IPS-18a (cell line): ENCODE results near the gene TCN2.
"Not testable (repeated sequence)": the region's sequence is repeated elsewhere in the genome, so short reads cannot be mapped to it uniquely, and the experiment has no call there.

ENCODE experiments used
- H3K27ac ChIP-seq: one replicate; pipeline ENCODE4 v1.5.1; 2013; ENCODE audit warnings: low read length
- H3K27me3 ChIP-seq: one replicate; pipeline ENCODE4 v1.6.1; 2013; ENCODE audit warnings: mild to moderate bottlenecking, low read length; ENCODE audit not compliant: control insufficient read depth, insufficient read depth
- H3K36me3 ChIP-seq: one replicate; pipeline ENCODE4 v1.6.1; 2013; ENCODE audit warnings: low read depth, low read length; ENCODE audit not compliant: control insufficient read depth
- H3K4me1 ChIP-seq: one replicate; pipeline ENCODE4 v1.6.1; 2013; ENCODE audit warnings: low read depth, low read length; ENCODE audit not compliant: control insufficient read depth
- H3K4me3 ChIP-seq: one replicate; pipeline ENCODE4 v1.5.1; 2013; ENCODE audit warnings: low read length
- H3K9ac ChIP-seq: one replicate; pipeline ENCODE4 v1.6.1; 2013; ENCODE audit warnings: mild to moderate bottlenecking, low read length, moderate library complexity
- H3K9me3 ChIP-seq: one replicate; pipeline ENCODE4 v1.6.1; 2013; ENCODE audit warnings: low read depth, low read length; ENCODE audit not compliant: control insufficient read depth

Gene TCN2

GRCh38 chr22:30582051-30582450 is 24.9 kb upstream of the TCN2 start:
- Histone ChIP-seq H3K27ac (no peak overlapping the region), H3K36me3 (peaks cover 91% of the 10 kb centered on the region), H3K27me3 (no peaks in the 10 kb centered on the region), H3K4me1 (no peaks in the 10 kb centered on the region), H3K9ac (no peak overlapping the region), H3K4me3 (no peak overlapping the region), H3K9me3 (no peaks in the 10 kb centered on the region)

GRCh38 chr22:30582788-30583545 is 24.0 kb upstream of the TCN2 start:
- H3K4me3 ChIP-seq: no peak overlapping the region
- H3K27me3 ChIP-seq: no peaks in the 10 kb centered on the region
- no peaks in the 10 kb centered on the region for H3K9me3 ChIP-seq
- H3K4me1 ChIP-seq: no peaks in the 10 kb centered on the region
- H3K27ac ChIP-seq: no peak overlapping the region
- peaks cover 91% of the 10 kb centered on the region for H3K36me3 ChIP-seq
- H3K9ac ChIP-seq: no peak overlapping the region

- H3K27me3 ChIP-seq: no peaks in the 10 kb centered on the region
- H3K4me1 ChIP-seq: no peaks in the 10 kb centered on the region
- H3K9me3 ChIP-seq: no peaks in the 10 kb centered on the region
- no peak overlapping the region for H3K27ac ChIP-seq
- no peak overlapping the region for H3K9ac ChIP-seq
- H3K4me3 ChIP-seq: no peak overlapping the region
- H3K36me3 ChIP-seq: peaks cover 90% of the 10 kb centered on the region
Measured at GRCh38 chr22:30584441-30584840, 22.5 kb upstream of the TCN2 start.

- Histone ChIP-seq H3K27ac (no peak overlapping the region), H3K4me1 (peaks cover 8% of the 10 kb centered on the region), H3K9ac (no peak overlapping the region), H3K4me3 (no peak overlapping the region), H3K27me3 (no peaks in the 10 kb centered on the region), H3K36me3 (peaks cover 70% of the 10 kb centered on the region), H3K9me3 (no peaks in the 10 kb centered on the region)
Measured at GRCh38 chr22:30586414-30586813, 20.6 kb upstream of the TCN2 start.

- peak overlapping the region; percentile 100 for H3K4me3 ChIP-seq
- peaks cover 31% of the 10 kb centered on the region for H3K36me3 ChIP-seq
- no peaks in the 10 kb centered on the region for H3K9me3 ChIP-seq
- peaks cover 16% of the 10 kb centered on the region for H3K27me3 ChIP-seq
- H3K27ac ChIP-seq: peak overlapping the region; percentile 100
- H3K9ac ChIP-seq: peak overlapping the region; percentile 99
- H3K4me1 ChIP-seq: peaks cover 8% of the 10 kb centered on the region
Measured at GRCh38 chr22:30591191-30591587, 15.8 kb upstream of the TCN2 start.

- peak within 1 kb of the TSS; percentile 99 for H3K9ac ChIP-seq
Measured at GRCh38 chr22:30591588-30592359, 15.2 kb upstream of the TCN2 start, which contains the start of gene PES1. Gene PES1 (minus strand): TSS chr22:30591910. CDS start chr22:30591833, 77 bp downstream.

GRCh38 chr22:30592360-30592713 is 14.6 kb upstream of the TCN2 start:
- not testable (repeated sequence) for H3K27ac ChIP-seq, H3K9me3 ChIP-seq, H3K9ac ChIP-seq, H3K4me1 ChIP-seq, H3K4me3 ChIP-seq
- H3K27me3 ChIP-seq: peaks cover 16% of the 10 kb centered on the region
- H3K36me3 ChIP-seq: peaks cover 19% of the 10 kb centered on the region

More at GRCh38 chr22:30591588-30592359, 15.2 kb upstream of the TCN2 start, which contains the start of gene PES1:
- H3K27ac ChIP-seq: peak within 1 kb of the TSS; percentile 100
- no peaks in the 10 kb centered on the region for H3K9me3 ChIP-seq
- peaks cover 8% of the 10 kb centered on the region for H3K4me1 ChIP-seq
- H3K36me3 ChIP-seq: peaks cover 25% of the 10 kb centered on the region
- H3K27me3 ChIP-seq: peaks cover 16% of the 10 kb centered on the region
- H3K4me3 ChIP-seq: peak within 1 kb of the TSS; percentile 100

- Histone ChIP-seq H3K4me3 (no peak overlapping the region), H3K4me1 (no peaks in the 10 kb centered on the region), H3K27ac (no peak overlapping the region), H3K9ac (no peak overlapping the region), H3K27me3 (peaks cover 16% of the 10 kb centered on the region), H3K9me3 (no peaks in the 10 kb centered on the region), H3K36me3 (no peaks in the 10 kb centered on the region)
Measured at GRCh38 chr22:30596199-30596598, 10.8 kb upstream of the TCN2 start.

- Histone ChIP-seq H3K9ac (no peak overlapping the region), H3K27ac (no peak overlapping the region)
Measured at GRCh38 chr22:30596886-30597285, 10.1 kb upstream of the TCN2 start.

GRCh38 chr22:30598986-30599385 is 8.0 kb upstream of the TCN2 start:
- H3K27ac ChIP-seq: no peak overlapping the region
- H3K4me1 ChIP-seq: no peaks in the 10 kb centered on the region
- H3K36me3 ChIP-seq: no peaks in the 10 kb centered on the region
- peaks cover under 1% of the 10 kb centered on the region for H3K27me3 ChIP-seq
- H3K9me3 ChIP-seq: no peaks in the 10 kb centered on the region
- H3K9ac ChIP-seq: no peak overlapping the region
- no peak overlapping the region for H3K4me3 ChIP-seq

More at GRCh38 chr22:30596886-30597285, 10.1 kb upstream of the TCN2 start:
- Histone ChIP-seq H3K27me3 (peaks cover 16% of the 10 kb centered on the region), H3K4me3 (no peak overlapping the region), H3K36me3 (no peaks in the 10 kb centered on the region), H3K9me3 (no peaks in the 10 kb centered on the region), H3K4me1 (no peaks in the 10 kb centered on the region)

GRCh38 chr22:30600921-30601320 is 6.1 kb upstream of the TCN2 start:
- Histone ChIP-seq H3K9me3 (no peaks in the 10 kb centered on the region), H3K9ac (no peak overlapping the region), H3K4me1 (peaks cover 4% of the 10 kb centered on the region), H3K27ac (no peak overlapping the region), H3K27me3 (no peaks in the 10 kb centered on the region), H3K36me3 (no peaks in the 10 kb centered on the region), H3K4me3 (no peak overlapping the region)
